ENCODE results near the gene PRAMEF10. TPM values are rescaled to one million over a fixed set of nuclear protein-coding genes. Genes with fewer than 3 reads are reported as not detected.

The PRAMEF10 gene
- polyA plus RNA-seq, 1 donor from 2014 or later = not detected

Other genes starting within 250 kb of the PRAMEF10 start
- gene AADACL3, start 182.2 kb downstream of the PRAMEF10 start, polyA plus RNA-seq = not detected
- gene CFAP107, start 152.1 kb downstream of the PRAMEF10 start, polyA plus RNA-seq = not detected
- not detected for gene PRAMEF12, start 124.5 kb downstream of the PRAMEF10 start, polyA plus RNA-seq
- not detected for gene PRAMEF1, start 106.9 kb downstream of the PRAMEF10 start, polyA plus RNA-seq
- not detected for gene PRAMEF11, start 66.9 kb downstream of the PRAMEF10 start, polyA plus RNA-seq
- gene HNRNPCL1, start 49.5 kb downstream of the PRAMEF10 start, polyA plus RNA-seq = not detected
- not detected for gene PRAMEF2, start 41.2 kb downstream of the PRAMEF10 start, polyA plus RNA-seq
- not detected for gene PRAMEF4, start 12.1 kb downstream of the PRAMEF10 start, polyA plus RNA-seq
- gene PRAMEF7, start 18.3 kb upstream of the PRAMEF10 start, polyA plus RNA-seq = not detected
- not detected for gene PRAMEF6, start 49.3 kb upstream of the PRAMEF10 start, polyA plus RNA-seq
- not detected for gene PRAMEF27, start 158.3 kb upstream of the PRAMEF10 start, polyA plus RNA-seq
- not detected for gene HNRNPCL3, start 162.5 kb upstream of the PRAMEF10 start, polyA plus RNA-seq
- gene PRAMEF25, start 172.5 kb upstream of the PRAMEF10 start, polyA plus RNA-seq = not detected
- not detected for gene HNRNPCL2, start 218.6 kb upstream of the PRAMEF10 start, polyA plus RNA-seq